T-helper 2 cell treated with Interferon-gamma antibody and Interleukin-4, amounts not matched to agents 100 ng/mL and 5 ng/mL, for 36 hours (primary cell): Measurements from ENCODE around the gene POLR2C. TPM values are rescaled to one million over a fixed set of nuclear protein-coding genes. Genes with fewer than 3 reads are reported as not detected.
"Not testable (repeated sequence)": the region's sequence is repeated elsewhere in the genome, so short reads cannot be mapped to it uniquely, and the experiment has no call there.

Experiments
- intact Hi-C: fragments of 100-400 bp; cut with micrococcal nuclease; formaldehyde crosslinking; loops from one replicate; pipeline ENCODE4 v1.15.1; 2023
- total RNA-seq: library from RNA; stranded (reverse); gene quantifications from 2 replicates; pipeline ENCODE4 v1.2.3, GENCODE V29; 2022

Gene POLR2C
- 63.3 and 64.3 TPM in 2 replicates for total RNA-seq

- intact Hi-C loops = loop anchor here (1.0 kb wide), 3 partner anchors 15 to 162 kb away; partner anchors contain the start of genes CIAPIN1 and COQ9
Observed at GRCh38 chr16:57462209-57462977, at the start of gene POLR2C. TSS of gene POLR2C (plus strand) at chr16:57462679. CDS start at chr16:57462725, 46 bp downstream.

- intact Hi-C loops = no loop called here
Observed at GRCh38 chr16:57413301-57413730, 49.2 kb upstream of the POLR2C start.

GRCh38 chr16:57413733-57414132, 48.7 kb upstream of the POLR2C start:
- intact Hi-C loops = no loop called here

GRCh38 chr16:57416084-57416483, 46.4 kb upstream of the POLR2C start:
- intact Hi-C loops = loop anchor here (5.0 kb wide), 1 partner anchor 229 kb away; the partner anchor contains the start of genes PSME3IP1 and RSPRY1

- intact Hi-C loops = loop anchor here (1.0 to 5.0 kb wide), 2 partner anchors 100 to 232 kb away; partner anchors contain the start of genes PSME3IP1 and RSPRY1
Observed at GRCh38 chr16:57419506-57419905, 43.0 kb upstream of the POLR2C start.

GRCh38 chr16:57422026-57422944, 40.2 kb upstream of the POLR2C start:
- intact Hi-C loops = no loop called here

- intact Hi-C loops = no loop called here
Observed at GRCh38 chr16:57423152-57423551, 39.3 kb upstream of the POLR2C start.

- intact Hi-C loops = no loop called here
Observed at GRCh38 chr16:57424583-57424982, 37.9 kb upstream of the POLR2C start.

GRCh38 chr16:57426356-57426755, 36.1 kb upstream of the POLR2C start:
- intact Hi-C loops = no loop called here

GRCh38 chr16:57427307-57427706, 35.2 kb upstream of the POLR2C start:
- intact Hi-C loops = no loop called here

- intact Hi-C loops = no loop called here
Observed at GRCh38 chr16:57427824-57428223, 34.7 kb upstream of the POLR2C start.

GRCh38 chr16:57430955-57431354, 31.5 kb upstream of the POLR2C start:
- intact Hi-C loops = no loop called here

GRCh38 chr16:57432505-57432904, 30.0 kb upstream of the POLR2C start:
- intact Hi-C loops = no loop called here

GRCh38 chr16:57432989-57433388, 29.5 kb upstream of the POLR2C start:
- intact Hi-C loops = no loop called here

- intact Hi-C loops = no loop called here
Observed at GRCh38 chr16:57434003-57434402, 28.5 kb upstream of the POLR2C start.

- intact Hi-C loops = no loop called here
Observed at GRCh38 chr16:57435838-57436237, 26.6 kb upstream of the POLR2C start.

GRCh38 chr16:57439947-57440346, 22.5 kb upstream of the POLR2C start:
- intact Hi-C loops = not testable (repeated sequence)

- intact Hi-C loops = not testable (repeated sequence)
Observed at GRCh38 chr16:57440551-57440950, 21.9 kb upstream of the POLR2C start.

GRCh38 chr16:57444711-57445110, 17.8 kb upstream of the POLR2C start:
- intact Hi-C loops = no loop called here

GRCh38 chr16:57445510-57445909, 17.0 kb upstream of the POLR2C start:
- intact Hi-C loops = no loop called here

GRCh38 chr16:57446531-57447185, 15.8 kb upstream of the POLR2C start:
- intact Hi-C loops = loop anchor here (1.0 kb wide), 2 partner anchors 16 to 146 kb away; partner anchors contain the start of gene POLR2C
